GM18511 (cell line): ENCODE measurements around the gene SYT9.
A peak's percentile ranks its signal among the peaks of the same experiment; 100 is the strongest.

Experiments
- ATAC-seq: cut with Tn5 transposase; IDR thresholded peaks from one replicate; pipeline ENCODE4 v1.9.1; 2021; ENCODE audit warnings: mild to moderate bottlenecking, moderate library complexity; ENCODE audit not compliant: unreplicated experiment

The SYT9 gene

GRCh38 chr11:7462706-7463105, 211.0 kb downstream of the SYT9 start:
- ATAC-seq, result no peak

- peak; percentile 83 for ATAC-seq
Measured at GRCh38 chr11:7467652-7468051, 215.9 kb downstream of the SYT9 start.

- ATAC-seq, result no peak
Measured at GRCh38 chr11:7469351-7469865, 217.7 kb downstream of the SYT9 start.

GRCh38 chr11:7471071-7471470, 219.4 kb downstream of the SYT9 start:
- no peak for ATAC-seq

- ATAC-seq, result peak; percentile 94
Measured at GRCh38 chr11:7473717-7474116, 222.0 kb downstream of the SYT9 start.

- ATAC-seq, result no peak
Measured at GRCh38 chr11:7480113-7480512, 228.4 kb downstream of the SYT9 start.

GRCh38 chr11:7484131-7484530, 232.4 kb downstream of the SYT9 start:
- no peak for ATAC-seq

- ATAC-seq, result no peak
Measured at GRCh38 chr11:7484645-7485044, 232.9 kb downstream of the SYT9 start.

GRCh38 chr11:7485186-7486097, 233.7 kb downstream of the SYT9 start, which contains the start of gene OLFML1:
OLFML1 (plus strand) TSS chr11:7485506; CDS start chr11:7485876, 370 bp downstream.
- ATAC-seq, result no peak

GRCh38 chr11:7486098-7486780, 234.5 kb downstream of the SYT9 start:
- no peak for ATAC-seq

- ATAC-seq, result no peak
Measured at GRCh38 chr11:7486781-7487140, 235.1 kb downstream of the SYT9 start.

GRCh38 chr11:7487360-7487759, 235.7 kb downstream of the SYT9 start:
- no peak for ATAC-seq

GRCh38 chr11:7488681-7489080, 237.0 kb downstream of the SYT9 start:
- ATAC-seq, result no peak

GRCh38 chr11:7489376-7489775, 237.7 kb downstream of the SYT9 start:
- no peak for ATAC-seq

GRCh38 chr11:7490054-7490453, 238.3 kb downstream of the SYT9 start:
- ATAC-seq, result no peak

GRCh38 chr11:7490535-7490934, 238.8 kb downstream of the SYT9 start:
- ATAC-seq, result no peak

- ATAC-seq, result no peak
Measured at GRCh38 chr11:7492253-7492652, 240.5 kb downstream of the SYT9 start.

GRCh38 chr11:7493670-7494069, 242.0 kb downstream of the SYT9 start:
- no peak for ATAC-seq

- ATAC-seq, result no peak
Measured at GRCh38 chr11:7494086-7494745, 242.5 kb downstream of the SYT9 start.

- peak; percentile 97 for ATAC-seq
Measured at GRCh38 chr11:7495882-7496551, 244.3 kb downstream of the SYT9 start.

GRCh38 chr11:7498193-7498592, 246.5 kb downstream of the SYT9 start:
- ATAC-seq, result no peak
